WTC11 (cell line): Measurements from ENCODE around the gene CAMTA1. TPM values are rescaled to one million over a fixed set of nuclear protein-coding genes. Genes with fewer than 3 reads are reported as not detected.

ENCODE experiments used
- ATAC-seq: fragments of 200-7000 bp; cut with Tn5 transposase; 2 replicates; pipeline ENCODE4 v1.10.0; 2021; ENCODE audit warnings: mild to moderate bottlenecking, moderate library complexity
- CTCF ChIA-PET: fragments of 300-600 bp; sonication (Branson Sonifier 250); formaldehyde crosslinking; loops from one replicate; lab custom pipeline; 2021; ENCODE audit warnings: antibody characterized with exemption; lab: Charles Lee
- POLR2A ChIA-PET: fragments of 350-600 bp; sonication (Branson Sonifier 250); formaldehyde crosslinking; loops from one replicate; lab custom pipeline; 2021; ENCODE audit warnings: antibody characterized with exemption; lab: Charles Lee
- DNase-seq: peaks from one replicate; pipeline ENCODE4 v3.0.0; 2021; ENCODE audit warnings: low spot score
- H3K27ac Mint-ChIP-seq: 2 replicates; pipeline ENCODE4 v1.8.0; 2021; ENCODE audit warnings: mixed read lengths
- H3K27me3 Mint-ChIP-seq: 2 replicates; pipeline ENCODE4 v1.8.0; 2021; ENCODE audit warnings: low read depth, mild to moderate bottlenecking, moderate library complexity, mixed read lengths
- H3K36me3 Mint-ChIP-seq: 2 replicates; pipeline ENCODE4 v1.8.0; 2021; ENCODE audit warnings: mixed read lengths
- H3K4me1 Mint-ChIP-seq: 2 replicates; pipeline ENCODE4 v1.8.0; 2022; ENCODE audit warnings: mixed read lengths
- H3K4me3 Mint-ChIP-seq: 2 replicates; pipeline ENCODE4 v1.8.0; 2021; ENCODE audit warnings: mild to moderate bottlenecking, moderate library complexity, mixed read lengths
- H3K9me3 Mint-ChIP-seq: 2 replicates; pipeline ENCODE4 v1.8.0; 2021; ENCODE audit warnings: mixed read lengths
- CREM ChIP-seq: sonication (generic); formaldehyde crosslinking; IDR thresholded peaks from 2 replicates; pipeline ENCODE4 v1.8.1; 2022; ENCODE audit warnings: mild to moderate bottlenecking, missing genetic modification reagents, moderate library complexity
- E2F1 ChIP-seq: sonication (generic); formaldehyde crosslinking; IDR thresholded peaks from 2 replicates; pipeline ENCODE4 v1.8.0; 2022; ENCODE audit warnings: mild to moderate bottlenecking, missing genetic modification reagents
- ELF4 ChIP-seq: sonication (generic); formaldehyde crosslinking; IDR thresholded peaks from 2 replicates; pipeline ENCODE4 v1.8.1; 2022; ENCODE audit warnings: low read depth, mild to moderate bottlenecking, moderate library complexity, missing genetic modification reagents
- ERG ChIP-seq: fragments of 250-450 bp; sonication (Bioruptor Pico); IDR thresholded peaks from 2 replicates; pipeline ENCODE4 v1.8.0; 2021; ENCODE audit warnings: mild to moderate bottlenecking
- FOXJ3 ChIP-seq: sonication (generic); formaldehyde crosslinking; IDR thresholded peaks from 2 replicates; pipeline ENCODE4 v1.9.0; 2021; ENCODE audit warnings: missing genetic modification reagents, mild to moderate bottlenecking, borderline replicate concordance
- JUN ChIP-seq: sonication (generic); formaldehyde crosslinking; IDR thresholded peaks from 2 replicates; pipeline ENCODE4 v1.8.0; 2023; ENCODE audit warnings: mild to moderate bottlenecking, missing genetic modification reagents
- MLX ChIP-seq: sonication (generic); formaldehyde crosslinking; IDR thresholded peaks from 2 replicates; pipeline ENCODE4 v1.8.1; 2023; ENCODE audit warnings: mild to moderate bottlenecking, missing genetic modification reagents, moderate library complexity
- NR3C1 ChIP-seq: sonication (generic); formaldehyde crosslinking; conservative IDR thresholded peaks from 2 replicates; pipeline ENCODE4 v1.8.1; 2023; ENCODE audit warnings: low read depth, mild to moderate bottlenecking, missing genetic modification reagents
- PREB ChIP-seq: sonication (generic); formaldehyde crosslinking; IDR thresholded peaks from 2 replicates; pipeline ENCODE4 v1.8.1; 2022; ENCODE audit warnings: mild to moderate bottlenecking, missing genetic modification reagents, moderate library complexity, borderline replicate concordance
- PRRX2 ChIP-seq: fragments of 250-450 bp; sonication (Bioruptor Pico); IDR thresholded peaks from 2 replicates; pipeline ENCODE4 v1.8.0; 2021; ENCODE audit warnings: mild to moderate bottlenecking
- RELA ChIP-seq: sonication (generic); formaldehyde crosslinking; IDR thresholded peaks from 2 replicates; pipeline ENCODE4 v1.8.1; 2022; ENCODE audit warnings: missing genetic modification reagents, mild to moderate bottlenecking, borderline replicate concordance
- SMAD3 ChIP-seq: sonication (generic); formaldehyde crosslinking; IDR thresholded peaks from 2 replicates; pipeline ENCODE4 v1.8.0; 2022; ENCODE audit warnings: missing genetic modification reagents, mild to moderate bottlenecking, borderline replicate concordance
- TP53 ChIP-seq: sonication (generic); formaldehyde crosslinking; IDR thresholded peaks from 2 replicates; pipeline ENCODE4 v1.8.1; 2023; ENCODE audit warnings: mild to moderate bottlenecking, missing genetic modification reagents
- USF2 ChIP-seq: sonication (generic); formaldehyde crosslinking; IDR thresholded peaks from 2 replicates; pipeline ENCODE4 v1.8.1; 2023; ENCODE audit warnings: mild to moderate bottlenecking, missing genetic modification reagents, moderate library complexity
- ZBTB21 ChIP-seq: sonication (generic); formaldehyde crosslinking; IDR thresholded peaks from 2 replicates; pipeline ENCODE4 v1.8.1; 2023; ENCODE audit warnings: mild to moderate bottlenecking, missing genetic modification reagents, borderline replicate concordance
- ZNF317 ChIP-seq: sonication (generic); formaldehyde crosslinking; IDR thresholded peaks from 2 replicates; pipeline ENCODE4 v1.8.1; 2023; ENCODE audit warnings: low read depth, mild to moderate bottlenecking, moderate library complexity, missing genetic modification reagents, borderline replicate concordance
- ZNF423 ChIP-seq: fragments of 250-450 bp; sonication (Bioruptor Pico); IDR thresholded peaks from 2 replicates; pipeline ENCODE4 v2.1.2; 2022; ENCODE audit warnings: mild to moderate bottlenecking, moderate library complexity
- total RNA-seq: library from RNA; stranded (reverse); gene quantifications from 3 replicates; pipeline ENCODE4 v1.2.3, GENCODE V29; 2021
- TF ChIP-seq, protein P1 (sequence below): sonication (generic); formaldehyde crosslinking; IDR thresholded peaks from 2 replicates; pipeline ENCODE4 v1.8.1; 2023; ENCODE audit warnings: mild to moderate bottlenecking, moderate library complexity, missing genetic modification reagents
- TF ChIP-seq, protein P2 (sequence below): fragments of 250-450 bp; sonication (Bioruptor Pico); IDR thresholded peaks from 2 replicates; pipeline ENCODE4 v2.1.2; 2022; ENCODE audit warnings: mild to moderate bottlenecking, moderate library complexity

CAMTA1 gene
- total RNA-seq, 1 experiment from 2014 or later: 86.4 TPM

DNA sequence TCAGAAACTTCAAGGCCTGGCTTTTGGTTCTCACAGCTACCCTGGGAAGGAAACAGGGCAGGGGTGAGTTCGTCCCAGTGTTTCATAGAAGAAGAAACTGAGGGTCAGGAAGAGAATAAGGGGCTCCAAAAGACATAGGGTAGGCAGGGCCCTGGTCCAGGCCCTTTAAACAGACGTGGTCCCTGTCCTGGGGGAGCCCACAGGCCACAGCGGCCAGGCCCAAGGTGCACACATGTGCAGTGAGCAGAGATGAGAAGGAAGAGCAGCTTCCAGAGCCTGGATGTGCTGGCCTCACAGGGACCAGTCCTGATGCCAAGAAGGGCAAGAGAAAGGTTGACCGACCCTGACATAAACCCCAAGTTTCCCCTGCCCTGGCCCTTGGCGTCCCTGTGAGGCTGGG is 690.4 kb downstream of the CAMTA1 start:
- ATAC-seq (no peak), DNase-seq (no peak)
- no peaks in the 10 kb centered on the region for H3K9me3 Mint-ChIP-seq
- POLR2A ChIA-PET: no interaction called here
- no peak overlapping the region for H3K27ac Mint-ChIP-seq
- CTCF ChIA-PET: interaction anchor here (0.6 to 1.8 kb wide), 6 partner anchors 10 to 141 kb away, joined by 3 to 11 read pairs (median 6); no protein-coding TSS in a partner anchor
- H3K36me3 Mint-ChIP-seq: no peaks in the 10 kb centered on the region
- TF ChIP-seq PREB (CRISPR knock-in tag): no peak
- no peaks in the 10 kb centered on the region for H3K4me1 Mint-ChIP-seq
- no peaks in the 10 kb centered on the region for H3K27me3 Mint-ChIP-seq
- H3K4me3 Mint-ChIP-seq: no peak overlapping the region

GRCh38 chr1:7476402-7476801 is 691.1 kb downstream of the CAMTA1 start:
- H3K36me3 Mint-ChIP-seq: no peaks in the 10 kb centered on the region
- DNase-seq: no peak
- TF ChIP-seq RELA (CRISPR knock-in tag) (no peak), E2F1 (CRISPR knock-in tag) (no peak), ZBTB21 (no peak), ELF4 (CRISPR knock-in tag) (no peak), SMAD3 (no peak), NR3C1 (CRISPR knock-in tag) (no peak), CREM (no peak), FOXJ3 (CRISPR knock-in tag) (no peak), USF2 (no peak), PRRX2 (no peak), JUN (CRISPR knock-in tag) (no peak), ZNF317 (CRISPR knock-in tag) (no peak), ERG (CRISPR knock-in tag) (no peak), ZNF423 (no peak), MLX (CRISPR knock-in tag) (no peak), TP53 (CRISPR knock-in tag) (no peak)
- TF ChIP-seq, protein P1, sequence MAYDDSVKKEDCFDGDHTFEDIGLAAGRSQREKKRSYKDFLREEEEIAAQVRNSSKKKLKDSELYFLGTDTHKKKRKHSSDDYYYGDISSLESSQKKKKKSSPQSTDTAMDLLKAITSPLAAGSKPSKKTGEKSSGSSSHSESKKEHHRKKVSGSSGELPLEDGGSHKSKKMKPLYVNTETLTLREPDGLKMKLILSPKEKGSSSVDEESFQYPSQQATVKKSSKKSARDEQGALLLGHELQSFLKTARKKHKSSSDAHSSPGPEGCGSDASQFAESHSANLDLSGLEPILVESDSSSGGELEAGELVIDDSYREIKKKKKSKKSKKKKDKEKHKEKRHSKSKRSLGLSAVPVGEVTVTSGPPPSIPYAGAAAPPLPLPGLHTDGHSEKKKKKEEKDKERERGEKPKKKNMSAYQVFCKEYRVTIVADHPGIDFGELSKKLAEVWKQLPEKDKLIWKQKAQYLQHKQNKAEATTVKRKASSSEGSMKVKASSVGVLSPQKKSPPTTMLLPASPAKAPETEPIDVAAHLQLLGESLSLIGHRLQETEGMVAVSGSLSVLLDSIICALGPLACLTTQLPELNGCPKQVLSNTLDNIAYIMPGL (CRISPR knock-in tag): no peak
- TF ChIP-seq, protein P2, sequence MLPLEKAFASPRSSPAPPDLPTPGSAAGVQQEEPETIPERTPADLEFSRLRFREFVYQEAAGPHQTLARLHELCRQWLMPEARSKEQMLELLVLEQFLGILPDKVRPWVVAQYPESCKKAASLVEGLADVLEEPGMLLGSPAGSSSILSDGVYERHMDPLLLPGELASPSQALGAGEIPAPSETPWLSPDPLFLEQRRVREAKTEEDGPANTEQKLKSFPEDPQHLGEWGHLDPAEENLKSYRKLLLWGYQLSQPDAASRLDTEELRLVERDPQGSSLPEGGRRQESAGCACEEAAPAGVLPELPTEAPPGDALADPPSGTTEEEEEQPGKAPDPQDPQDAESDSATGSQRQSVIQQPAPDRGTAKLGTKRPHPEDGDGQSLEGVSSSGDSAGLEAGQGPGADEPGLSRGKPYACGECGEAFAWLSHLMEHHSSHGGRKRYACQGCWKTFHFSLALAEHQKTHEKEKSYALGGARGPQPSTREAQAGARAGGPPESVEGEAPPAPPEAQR (CRISPR knock-in tag): no peak
- TF ChIP-seq, all 79 proteins: peak for 0
- no peaks in the 10 kb centered on the region for H3K4me1 Mint-ChIP-seq
- no peaks in the 10 kb centered on the region for H3K27me3 Mint-ChIP-seq
- no peaks in the 10 kb centered on the region for H3K9me3 Mint-ChIP-seq
- H3K27ac Mint-ChIP-seq: no peak overlapping the region
- no peak for ATAC-seq
- POLR2A ChIA-PET: no interaction called here
- H3K4me3 Mint-ChIP-seq: no peak overlapping the region
- CTCF ChIA-PET: no interaction called here
